H1 (cell line): ENCODE results near the gene PRICKLE2. TPM values are rescaled to one million over a fixed set of nuclear protein-coding genes. Genes with fewer than 3 reads are reported as not detected.

Experiments used
- CTCF ChIA-PET: fragments of 300-600 bp; sonication (Branson Sonifier 250); formaldehyde crosslinking; loops from one replicate; lab custom pipeline; 2021; ENCODE audit not compliant: partially characterized antibody; lab: Charles Lee
- POLR2A ChIA-PET: fragments of 300-600 bp; sonication (Branson Sonifier 250); formaldehyde crosslinking; loops from one replicate; lab custom pipeline; 2021; ENCODE audit warnings: inconsistent platforms; ENCODE audit not compliant: partially characterized antibody; lab: Charles Lee
- DNase-seq, 2 experiments: peaks; one replicate each; pipeline versions ENCODE4 v3.0.0 to v3.0.0-alpha.2; 2010 to 2022; ENCODE audit warnings: low spot score in 2 of 2, low read depth in 1 of 2, mixed read lengths in 1 of 2
- FAIRE-seq: peaks from 2 replicates; lab custom pipeline; 2011; peaks lifted over from hg19 to GRCh38; lab: Jason Lieb, UNC
- H2AFZ ChIP-seq: 2 replicates; pipeline ENCODE4 v1.8.1; 2012; ENCODE audit warnings: low read length, inconsistent platforms
- H2AK5ac ChIP-seq: 2 replicates; pipeline ENCODE4 v1.6.1; 2013; ENCODE audit warnings: low read depth, low read length
- H2BK120ac ChIP-seq: replicated peaks from 2 replicates; pipeline ENCODE3; 2013; ENCODE audit warnings: low read depth, low read length, inconsistent platforms
- H2BK12ac ChIP-seq: 2 replicates; pipeline ENCODE4 v1.6.1; 2013; ENCODE audit warnings: low read depth, low read length
- H2BK15ac ChIP-seq: 2 replicates; pipeline ENCODE4 v1.6.1; 2013; ENCODE audit warnings: low read length
- H2BK20ac ChIP-seq: 2 replicates; pipeline ENCODE4 v1.6.1; 2013; ENCODE audit warnings: low read length
- H2BK5ac ChIP-seq: 2 replicates; pipeline ENCODE4 v1.6.1; 2013; ENCODE audit warnings: low read depth, low read length
- H3K14ac ChIP-seq: 2 replicates; pipeline ENCODE4 v1.6.1; 2013; ENCODE audit warnings: inconsistent platforms; ENCODE audit not compliant: insufficient read length
- H3K18ac ChIP-seq: 2 replicates; pipeline ENCODE4 v1.6.1; 2013; ENCODE audit warnings: low read length; ENCODE audit errors: extremely low read depth
- H3K23ac ChIP-seq: 2 replicates; pipeline ENCODE4 v1.6.1; 2013; ENCODE audit warnings: inconsistent platforms; ENCODE audit not compliant: insufficient read length
- H3K23me2 ChIP-seq: 2 replicates; pipeline ENCODE4 v1.6.1; 2013; ENCODE audit warnings: low read depth, low read length
- H3K27ac ChIP-seq: 2 replicates; pipeline ENCODE4 v1.6.1; 2011; ENCODE audit warnings: low read depth, low read length, inconsistent platforms
- H3K27me3 ChIP-seq, 4 experiments: replicated peaks in 1 of 4; 1 replicate in 1 of 4; 2 replicates in 3 of 4; pipeline versions ENCODE4 v1.6.1 to v1.8.1; 2011 to 2013; ENCODE audit warnings: low read length in 3 of 4, mild to moderate bottlenecking in 3 of 4, inconsistent platforms in 2 of 4, mixed read lengths in 2 of 4, moderate library complexity in 1 of 4; ENCODE audit not compliant: control insufficient read depth in 3 of 4, insufficient read depth in 3 of 4; ENCODE audit errors: extremely low read depth in 1 of 4
- H3K36me3 ChIP-seq, 4 experiments: 2 replicates each; pipeline versions ENCODE4 v1.6.1 to v1.8.1; 2011 to 2013; ENCODE audit warnings: mild to moderate bottlenecking in 4 of 4, low read length in 3 of 4, moderate library complexity in 2 of 4, control low read depth in 1 of 4, inconsistent platforms in 1 of 4; ENCODE audit not compliant: insufficient read depth in 4 of 4, control insufficient read depth in 2 of 4
- H3K4ac ChIP-seq: replicated peaks from 2 replicates; pipeline ENCODE3; 2013; ENCODE audit warnings: low read length, low read depth, mixed read lengths, inconsistent platforms; ENCODE audit not compliant: insufficient read length
- H3K4me1 ChIP-seq, 4 experiments: replicated peaks in 1 of 4; 1 replicate in 1 of 4; 2 replicates in 3 of 4; pipeline versions ENCODE4 v1.6.1 to v1.8.1; 2011 to 2013; ENCODE audit warnings: low read length in 3 of 4, inconsistent platforms in 2 of 4, mixed read lengths in 1 of 4; ENCODE audit not compliant: insufficient read depth in 4 of 4, control insufficient read depth in 3 of 4
- H3K4me2 ChIP-seq, 2 experiments: 2 replicates each; pipeline versions ENCODE4 v1.6.1 to v1.8.1; 2011 to 2013; ENCODE audit warnings: low read depth in 2 of 2, low read length in 2 of 2, control low read depth in 1 of 2, inconsistent platforms in 1 of 2, mild to moderate bottlenecking in 1 of 2; ENCODE audit not compliant: insufficient read depth in 1 of 2
- H3K4me3 ChIP-seq, 4 experiments: fragments of 200-600, 300-600 bp in 1 of 4; sonication (generic), shearing (Covaris generic), sonication (Bioruptor Twin) in 1 of 4; 2 replicates each; pipeline versions ENCODE4 v1.5.1 to v1.8.1; 2011 to 2016; ENCODE audit warnings: low read length in 4 of 4, low read depth in 3 of 4, control low read depth in 2 of 4, inconsistent platforms in 2 of 4, mild to moderate bottlenecking in 2 of 4, mixed read lengths in 1 of 4, moderate library complexity in 1 of 4; ENCODE audit not compliant: insufficient read depth in 2 of 4; ENCODE audit errors: extremely low read depth in 1 of 4
- H3K56ac ChIP-seq: replicated peaks from 2 replicates; pipeline ENCODE3; 2013; ENCODE audit warnings: low read depth, mild to moderate bottlenecking, mixed read lengths, low read length, inconsistent platforms; ENCODE audit not compliant: insufficient read length
- H3K79me1 ChIP-seq: 2 replicates; pipeline ENCODE4 v1.6.1; 2013; ENCODE audit warnings: low read depth, low read length, control low read depth
- H3K79me2 ChIP-seq, 2 experiments: 2 replicates each; pipeline versions ENCODE4 v1.6.1 to v1.8.1; 2012 to 2013; ENCODE audit warnings: low read length in 2 of 2, mild to moderate bottlenecking in 2 of 2, inconsistent platforms in 1 of 2; ENCODE audit not compliant: insufficient read depth in 2 of 2, control insufficient read depth in 1 of 2
- H3K9ac ChIP-seq, 4 experiments: replicated peaks in 1 of 4; 1 replicate in 1 of 4; 2 replicates in 3 of 4; pipeline versions ENCODE4 v1.6.1 to v1.8.1; 2011 to 2013; ENCODE audit warnings: low read depth in 3 of 4, low read length in 3 of 4, control low read depth in 2 of 4, mild to moderate bottlenecking in 2 of 4, moderate library complexity in 2 of 4, inconsistent platforms in 1 of 4; ENCODE audit errors: extremely low read depth in 1 of 4
- H3K9me3 ChIP-seq, 2 experiments: 2 replicates each; pipeline versions ENCODE4 v1.6.1 to v1.8.1; 2012 to 2013; ENCODE audit warnings: mild to moderate bottlenecking in 2 of 2, moderate library complexity in 2 of 2, control low read depth in 1 of 2, inconsistent platforms in 1 of 2, low read depth in 1 of 2, low read length in 1 of 2, mixed read lengths in 1 of 2; ENCODE audit not compliant: insufficient read depth in 2 of 2
- H4K20me1 ChIP-seq, 2 experiments: replicated peaks in 1 of 2; 2 replicates each; pipeline versions ENCODE3 to v1.8.1; 2011 to 2013; ENCODE audit warnings: inconsistent platforms in 2 of 2, low read length in 2 of 2, mild to moderate bottlenecking in 1 of 2; ENCODE audit not compliant: insufficient read depth in 2 of 2, control insufficient read depth in 1 of 2
- H4K5ac ChIP-seq: 2 replicates; pipeline ENCODE4 v1.6.1; 2013; ENCODE audit warnings: low read length, low read depth, mixed read lengths, inconsistent platforms; ENCODE audit not compliant: insufficient read length
- H4K8ac ChIP-seq: 2 replicates; pipeline ENCODE4 v1.8.0; 2013; ENCODE audit warnings: mild to moderate bottlenecking, moderate library complexity, low read length, inconsistent platforms; ENCODE audit not compliant: insufficient read depth; ENCODE audit errors: extremely low read depth
- H4K91ac ChIP-seq: replicated peaks from 2 replicates; pipeline ENCODE3; 2013; ENCODE audit warnings: low read length, mixed read lengths, inconsistent platforms; ENCODE audit not compliant: insufficient read length
- ATF2 ChIP-seq: IDR thresholded peaks from 2 replicates; pipeline ENCODE4 v1.6.1; 2012; ENCODE audit warnings: low read length, inconsistent platforms
- BRCA1 ChIP-seq: IDR thresholded peaks from 2 replicates; pipeline ENCODE4 v1.6.1; 2012; ENCODE audit warnings: low read depth, low read length, improper control_type of control experiment
- CHD2 ChIP-seq: IDR thresholded peaks from 2 replicates; pipeline ENCODE4 v1.6.1; 2012; ENCODE audit warnings: low read length, improper control_type of control experiment
- KDM5A ChIP-seq: fragments of 200-600 bp; IDR thresholded peaks from 2 replicates; pipeline ENCODE4 v1.7.1; 2012; ENCODE audit warnings: mild to moderate bottlenecking, low read length, inconsistent platforms, mixed read lengths
- NANOG ChIP-seq: IDR thresholded peaks from 2 replicates; pipeline ENCODE4 v1.6.1; 2011; ENCODE audit warnings: low read length, low read depth, mild to moderate bottlenecking, inconsistent platforms; ENCODE audit not compliant: insufficient read depth, poor library complexity, severe bottlenecking
- POLR2A ChIP-seq, 2 experiments: IDR thresholded peaks; 1 replicate in 1 of 2; 2 replicates in 1 of 2; pipeline ENCODE4 v1.6.1; 2011; ENCODE audit warnings: low read depth in 2 of 2, low read length in 2 of 2, mild to moderate bottlenecking in 2 of 2; ENCODE audit errors: control extremely low read depth in 1 of 2
- POLR2AphosphoS5 ChIP-seq: IDR thresholded peaks from 2 replicates; pipeline ENCODE4 v1.6.1; 2011; ENCODE audit warnings: low read depth, low read length
- RXRA ChIP-seq: IDR thresholded peaks from 2 replicates; pipeline ENCODE4 v1.6.1; 2011; ENCODE audit warnings: low read depth, mild to moderate bottlenecking, low read length, moderate library complexity; ENCODE audit not compliant: insufficient read depth
- SAP30 ChIP-seq: fragments of 300-600 bp; sonication (generic); IDR thresholded peaks from 2 replicates; pipeline ENCODE4 v1.7.1; 2012; ENCODE audit warnings: low read length, moderate library complexity, mild to moderate bottlenecking, inconsistent platforms; ENCODE audit not compliant: insufficient read depth, insufficient replicate concordance
- USF2 ChIP-seq: IDR thresholded peaks from 2 replicates; pipeline ENCODE4 v1.6.1; 2011; ENCODE audit warnings: low read length, improper control_type of control experiment
- WGBS, 2 experiments: shearing (Covaris generic) in 1 of 2; methylation state at CpG; one replicate each; pipeline versions ENCODE4 v1.1.6 to v1.1.7; 2013 to 2015; ENCODE audit warnings: low lambda C conversion rate in 2 of 2, mixed read lengths in 2 of 2, inconsistent platforms in 1 of 2, low coverage in 1 of 2, missing lambda C conversion rate in 1 of 2; ENCODE audit not compliant: insufficient replicate concordance in 2 of 2, insufficient coverage in 1 of 2, insufficient read length in 1 of 2; ENCODE audit errors: extremely low coverage in 1 of 2, missing lambda C conversion rate in 1 of 2; 5-methylcytosine and 5-hydroxymethylcytosine counted together
- polyA plus RNA-seq, 7 experiments: library from polyadenylated mRNA; depleted of rRNA in 3 of 7; stranded (reverse) in 5 of 7; unstranded in 2 of 7; fragments of >200 nt in 5 of 7; fragments of 200-250 nt in 2 of 7; gene quantifications; 1 replicate in 5 of 7; 2 replicates in 1 of 7; 4 replicates in 1 of 7; pipeline versions ENCODE4 v1.2.1 to v1.2.3, GENCODE V29; 2011 to 2013; ENCODE audit warnings: missing spikeins in 2 of 7, mixed read lengths in 2 of 7
- total RNA-seq: library from RNA; stranded (reverse); fragmentation: NEBNext Ultra II Directional; extraction: Animal tissue kit (Norgen Biotek cat#: 25700); gene quantifications from 2 replicates; pipeline ENCODE4 v1.2.1, GENCODE V29; 2021

The PRICKLE2 gene
- total and polyA plus RNA-seq, 2 of the 8 experiments (the other 6 are each of a cell fraction or from before 2014, with no cell fraction given) = 2.9 to 8.0 TPM

GRCh38 chr3:64074895-64075679 lies 150.2 kb downstream of the PRICKLE2 start:
- FAIRE-seq = no peak
- Histone ChIP-seq H3K56ac (no peak overlapping the region), H2BK12ac (no peak overlapping the region), H3K4me1 (no peaks in the 10 kb centered on the region), H3K79me2 (no peaks in the 10 kb centered on the region), H3K14ac (no peak overlapping the region), H2BK5ac (no peak overlapping the region), H4K5ac (no peak overlapping the region), H3K4ac (no peak overlapping the region), H2BK15ac (no peak overlapping the region), H2BK20ac (no peak overlapping the region), H2AFZ (no peak overlapping the region), H3K9me3 (no peaks in the 10 kb centered on the region), H3K4me2 (no peak overlapping the region), H4K91ac (no peak overlapping the region), H3K4me3 (no peak overlapping the region), H3K79me1 (no peaks in the 10 kb centered on the region), H3K18ac (no peak overlapping the region), H2AK5ac (no peak overlapping the region), H4K20me1 (no peaks in the 10 kb centered on the region), H3K23me2 (no peaks in the 10 kb centered on the region; the same call in 1 of the 2 replicates), H3K23ac (no peak overlapping the region), H3K27ac (no peak overlapping the region), H3K27me3 (no peaks in the 10 kb centered on the region), H3K9ac (no peak overlapping the region), H4K8ac (no peak overlapping the region), H3K36me3 (no peaks in the 10 kb centered on the region), H2BK120ac (no peak overlapping the region)
- WGBS, 2 experiments = 89% methylated on average over 6 of the region's 6 CpGs; no CpG with 5 or more reads in 1 of the 2 experiments
- DNase-seq = no peak
- ChIA-PET POLR2A (no interaction called here), CTCF (interaction anchor here (0.7 kb wide), 1 partner anchor 105 kb away, joined by 3 read pairs; no protein-coding TSS in a partner anchor)
- TF ChIP-seq POLR2A (IDR thresholded peaks at IDR 0.05; ENCODE audit: control extremely low read depth in 1 of 2, low read depth in 2 of 2, low read length in 2 of 2) (no peak), CHD2 (no peak), USF2 (no peak), ATF2 (no peak), SAP30 (no peak), RXRA (no peak), NANOG (no peak), POLR2AphosphoS5 (no peak), KDM5A (no peak), BRCA1 (no peak)
